Measurements from ENCODE around the gene TRIM29. TPM values are rescaled to one million over a fixed set of nuclear protein-coding genes. Genes with fewer than 3 reads are reported as not detected.

Gene TRIM29
- total RNA-seq, 1 experiment from 2014 or later: 38.5 TPM

DNA sequence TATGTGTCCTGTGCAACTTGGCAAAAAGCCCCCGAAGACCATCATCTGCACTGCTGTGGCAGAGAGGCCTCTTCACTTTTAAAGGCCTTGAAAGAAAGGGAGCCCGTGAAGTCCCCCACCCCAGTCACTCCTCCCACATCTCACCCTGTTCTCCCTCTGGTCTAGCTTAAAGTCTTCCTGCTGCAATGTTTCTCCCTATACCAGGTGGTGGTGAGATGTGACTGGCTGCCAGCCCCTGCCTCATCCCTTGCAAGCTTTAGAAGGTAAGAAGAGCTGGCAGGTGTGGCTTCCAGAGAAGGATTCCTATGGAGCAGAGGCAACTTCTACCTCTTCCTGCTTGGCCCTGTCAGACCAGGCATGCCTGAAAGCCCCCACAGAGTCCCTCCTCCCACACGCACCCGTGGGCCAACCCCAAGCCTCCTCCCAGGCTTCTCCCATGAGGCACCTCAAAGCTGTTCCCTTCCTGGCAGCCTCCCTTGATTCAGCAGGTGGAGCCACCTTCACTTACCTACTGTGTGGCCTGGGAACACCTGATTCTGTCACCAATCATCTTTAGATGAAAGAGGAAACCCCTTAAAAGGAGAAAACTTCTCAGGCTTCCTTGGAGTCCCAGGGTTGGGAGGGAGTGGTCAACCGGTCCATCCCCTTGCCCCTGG, 4.0 kb upstream of the TRIM29 start:
- BruUV-seq (replicated peaks): no TSS peak
- Histone ChIP-seq H3K4me2 (ENCODE audit: low read length) (no peak overlapping the region), H4K20me1 (ENCODE audit: low read length) (no peaks in the 10 kb centered on the region), H3K27ac (ENCODE audit: low read length) (no peak overlapping the region), H2AFZ (ENCODE audit: low read length) (no peak overlapping the region), H3F3A (ENCODE audit: low read length, unreplicated experiment) (no peaks in the 10 kb centered on the region), H3K4me3 (ENCODE audit: low read length) (no peak overlapping the region), H3K36me3 (ENCODE audit: low read depth, low read length) (no peaks in the 10 kb centered on the region), H3K9me2 (replicated peaks; ENCODE audit: low read length) (no peaks in the 10 kb centered on the region), H3K27me3 (ENCODE audit: low read length) (peaks cover 15% of the 10 kb centered on the region), H3K9ac (ENCODE audit: low read length) (no peak overlapping the region), H3K79me2 (ENCODE audit: low read length) (no peaks in the 10 kb centered on the region), H3K4me1 (ENCODE audit: insufficient read depth, low read length) (peaks cover 14% of the 10 kb centered on the region), H3K9me3 (ENCODE audit: low read length) (no peaks in the 10 kb centered on the region)
- ATAC-seq (no peak), DNase-seq (no peak)
- ChIA-PET POLR2A (ENCODE audit: unreplicated experiment) (no interaction called here), CTCF (no interaction called here)
- TF ChIP-seq CTCF (conservative IDR thresholded peaks at IDR 0.05; ENCODE audit: low read depth, low read length): no peak
- TF ChIP-seq EZH2phosphoT487 (IDR thresholded peaks at IDR 0.05; ENCODE audit: borderline replicate concordance, low read length): no peak
- TF ChIP-seq EZH2 (IDR thresholded peaks at IDR 0.05; ENCODE audit: low read length, unreplicated experiment): no peak
- intact Hi-C loops (cut with micrococcal nuclease): no loop called here

- no peak overlapping the region for H3K4me2 ChIP-seq (ENCODE audit: low read length)
- no peak for ATAC-seq
- no peak overlapping the region for H3K4me3 ChIP-seq (ENCODE audit: low read length)
- no peaks in the 10 kb centered on the region for H3F3A ChIP-seq (ENCODE audit: low read length, unreplicated experiment)
- no peak for TF ChIP-seq EZH2 (IDR thresholded peaks at IDR 0.05; ENCODE audit: low read length, unreplicated experiment)
- no peaks in the 10 kb centered on the region for H3K9me3 ChIP-seq (ENCODE audit: low read length)
- ChIA-PET CTCF (no interaction called here), POLR2A (ENCODE audit: unreplicated experiment) (no interaction called here)
- H3K4me1 ChIP-seq (ENCODE audit: insufficient read depth, low read length): peaks cover 14% of the 10 kb centered on the region
- H3K9ac ChIP-seq (ENCODE audit: low read length): no peak overlapping the region
- H3K27ac ChIP-seq (ENCODE audit: low read length): no peak overlapping the region
- H3K36me3 ChIP-seq (ENCODE audit: low read depth, low read length): no peaks in the 10 kb centered on the region
- no TSS peak for BruUV-seq (replicated peaks)
- no peak overlapping the region for H2AFZ ChIP-seq (ENCODE audit: low read length)
- H3K27me3 ChIP-seq (ENCODE audit: low read length): peaks cover 15% of the 10 kb centered on the region
- H3K9me2 ChIP-seq (replicated peaks; ENCODE audit: low read length): no peaks in the 10 kb centered on the region
- H3K79me2 ChIP-seq (ENCODE audit: low read length): no peaks in the 10 kb centered on the region
- no peak for DNase-seq
- intact Hi-C loops (cut with micrococcal nuclease): no loop called here
- no peaks in the 10 kb centered on the region for H4K20me1 ChIP-seq (ENCODE audit: low read length)
Observed at GRCh38 chr11:120141113-120141767, 3.3 kb upstream of the TRIM29 start.

DNA sequence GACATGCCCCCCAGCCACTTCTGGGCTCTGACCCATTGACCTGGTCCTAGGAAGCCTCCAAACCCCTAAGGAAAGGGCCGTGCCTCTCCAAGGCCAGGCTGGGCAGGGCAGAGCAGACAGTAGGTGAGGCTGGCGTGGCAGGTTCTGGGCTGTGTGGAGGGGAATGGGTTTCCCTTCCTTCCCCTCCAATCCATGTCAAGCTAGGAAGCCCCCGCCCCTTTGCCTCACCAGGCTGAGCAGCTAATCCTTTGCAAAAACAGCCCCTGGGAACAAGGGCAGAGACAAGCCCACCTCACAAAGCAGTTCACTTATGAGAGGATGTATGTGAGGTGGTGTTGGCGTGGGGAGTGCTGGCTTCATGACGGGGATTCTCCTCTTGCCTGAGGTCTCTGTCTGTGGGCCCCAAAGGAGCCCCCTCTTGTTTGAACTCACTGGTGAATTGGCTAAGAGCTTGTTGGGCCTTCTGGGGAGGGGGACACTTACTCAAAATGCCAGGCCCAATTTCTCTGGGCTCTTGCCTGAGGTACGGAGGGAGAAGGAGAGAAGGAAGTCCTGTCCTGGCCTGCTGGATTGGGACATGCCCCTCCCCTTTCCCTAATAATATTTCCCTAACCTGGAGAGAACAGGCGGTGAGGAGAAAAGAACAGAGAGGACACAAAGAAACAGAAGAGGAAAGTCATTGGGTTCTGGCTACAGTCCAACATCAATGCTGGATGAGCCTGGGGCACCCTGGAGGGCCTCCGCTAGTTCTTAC, 1.6 kb upstream of the TRIM29 start:
- Histone ChIP-seq H3F3A (ENCODE audit: low read length, unreplicated experiment) (no peaks in the 10 kb centered on the region), H3K36me3 (ENCODE audit: low read depth, low read length) (no peaks in the 10 kb centered on the region), H3K79me2 (ENCODE audit: low read length) (no peaks in the 10 kb centered on the region), H3K27me3 (ENCODE audit: low read length) (peaks cover 6% of the 10 kb centered on the region), H3K9me2 (replicated peaks; ENCODE audit: low read length) (no peaks in the 10 kb centered on the region), H3K4me2 (ENCODE audit: low read length) (no peak overlapping the region), H3K27ac (ENCODE audit: low read length) (no peak overlapping the region), H2AFZ (ENCODE audit: low read length) (no peak overlapping the region), H4K20me1 (ENCODE audit: low read length) (no peaks in the 10 kb centered on the region), H3K4me1 (ENCODE audit: insufficient read depth, low read length) (peaks cover 19% of the 10 kb centered on the region), H3K9me3 (ENCODE audit: low read length) (no peaks in the 10 kb centered on the region), H3K4me3 (ENCODE audit: low read length) (no peak overlapping the region), H3K9ac (ENCODE audit: low read length) (no peak overlapping the region)
- POLR2A ChIA-PET (ENCODE audit: unreplicated experiment): no interaction called here
- DNase-seq (no peak), ATAC-seq (no peak)
- TF ChIP-seq CTCF (conservative IDR thresholded peaks at IDR 0.05; ENCODE audit: low read depth, low read length) (no peak), EZH2phosphoT487 (IDR thresholded peaks at IDR 0.05; ENCODE audit: borderline replicate concordance, low read length) (no peak), EZH2 (IDR thresholded peaks at IDR 0.05; ENCODE audit: low read length, unreplicated experiment) (no peak)
- BruUV-seq (replicated peaks): no TSS peak
- CTCF ChIA-PET: no interaction called here
- intact Hi-C loops (cut with micrococcal nuclease): no loop called here

All from PC-3 (cell line).